Jurkat, Clone E6-1 (cell line): ENCODE data around the gene ZFHX3.

Experiments
- DNase-seq: peaks from one replicate; pipeline ENCODE4 v3.0.0-alpha.2; 2011; ENCODE audit warnings: low read depth, low spot score
- H3K4me3 ChIP-seq: 2 replicates; pipeline ENCODE4 v1.5.1; 2011; ENCODE audit warnings: mild to moderate bottlenecking, low read length, control low read depth, moderate library complexity

Gene ZFHX3

GRCh38 chr16:73071131-73071940, 23.4 kb upstream of the ZFHX3 start:
- DNase-seq: no peak
- H3K4me3 ChIP-seq: no peak overlapping the region

- H3K4me3 ChIP-seq: no peak overlapping the region
- DNase-seq: no peak
Observed at GRCh38 chr16:73069581-73070262, 21.8 kb upstream of the ZFHX3 start.

GRCh38 chr16:73068541-73069401, 20.8 kb upstream of the ZFHX3 start:
- DNase-seq: no peak
- no peak overlapping the region for H3K4me3 ChIP-seq

GRCh38 chr16:73067671-73068540, 20.0 kb upstream of the ZFHX3 start:
- no peak for DNase-seq
- H3K4me3 ChIP-seq: no peak overlapping the region

- no peak for DNase-seq
- no peak overlapping the region for H3K4me3 ChIP-seq
Observed at GRCh38 chr16:73066927-73067670, 19.2 kb upstream of the ZFHX3 start.

GRCh38 chr16:73066331-73066926, 18.5 kb upstream of the ZFHX3 start:
- H3K4me3 ChIP-seq: no peak overlapping the region
- DNase-seq: no peak

GRCh38 chr16:73065632-73066330, 17.9 kb upstream of the ZFHX3 start:
- H3K4me3 ChIP-seq: no peak overlapping the region
- no peak for DNase-seq

- DNase-seq: no peak
- no peak overlapping the region for H3K4me3 ChIP-seq
Observed at GRCh38 chr16:73064994-73065545, 17.1 kb upstream of the ZFHX3 start.

GRCh38 chr16:73064212-73064993, 16.5 kb upstream of the ZFHX3 start:
- no peak overlapping the region for H3K4me3 ChIP-seq
- DNase-seq: no peak

- no peak overlapping the region for H3K4me3 ChIP-seq
- no peak for DNase-seq
Observed at GRCh38 chr16:73063854-73064211, 15.9 kb upstream of the ZFHX3 start.

- no peak overlapping the region for H3K4me3 ChIP-seq
- no peak for DNase-seq
Observed at GRCh38 chr16:73062743-73063733, 15.1 kb upstream of the ZFHX3 start.

- DNase-seq: no peak
- H3K4me3 ChIP-seq: no peak overlapping the region
Observed at GRCh38 chr16:73062001-73062616, 14.2 kb upstream of the ZFHX3 start.

- H3K4me3 ChIP-seq: no peak overlapping the region
- DNase-seq: no peak
Observed at GRCh38 chr16:73060892-73061490, 13.1 kb upstream of the ZFHX3 start.

GRCh38 chr16:73059779-73060615, 12.1 kb upstream of the ZFHX3 start:
- no peak for DNase-seq
- no peak overlapping the region for H3K4me3 ChIP-seq
